Rectal smooth muscle tissue (tissue), 1 donor: ENCODE measurements around the gene SAMD4A.
A peak's percentile ranks its signal among the peaks of the same experiment; 100 is the strongest.

Source experiments
- H3K27ac ChIP-seq: one replicate; pipeline ENCODE4 v1.7.0; 2013; ENCODE audit warnings: low read depth, low read length, inconsistent platforms
- H3K27me3 ChIP-seq: one replicate; pipeline ENCODE4 v1.7.0; 2013; ENCODE audit warnings: low read length; ENCODE audit not compliant: control insufficient read depth, insufficient read depth
- H3K36me3 ChIP-seq: one replicate; pipeline ENCODE4 v1.7.0; 2013; ENCODE audit warnings: low read length; ENCODE audit not compliant: control insufficient read depth, insufficient read depth
- H3K4me1 ChIP-seq: one replicate; pipeline ENCODE4 v1.7.0; 2013; ENCODE audit warnings: low read length; ENCODE audit not compliant: control insufficient read depth, insufficient read depth
- H3K4me3 ChIP-seq: one replicate; pipeline ENCODE4 v1.7.0; 2013; ENCODE audit warnings: low read length
- H3K9ac ChIP-seq: one replicate; pipeline ENCODE4 v1.7.0; 2013; ENCODE audit warnings: low read length

The SAMD4A gene

GRCh38 chr14:54627540-54628363 lies 60.8 kb downstream of the SAMD4A start:
- Histone ChIP-seq H3K36me3 (no peaks in the 10 kb centered on the region), H3K4me1 (peaks cover 42% of the 10 kb centered on the region), H3K27ac (peak overlapping the region; percentile 91), H3K4me3 (peak overlapping the region; percentile 42), H3K27me3 (no peaks in the 10 kb centered on the region), H3K9ac (no peak overlapping the region)

- Histone ChIP-seq H3K9ac (no peak overlapping the region), H3K4me3 (no peak overlapping the region), H3K4me1 (peaks cover 42% of the 10 kb centered on the region), H3K27me3 (no peaks in the 10 kb centered on the region), H3K27ac (peak overlapping the region; percentile 91), H3K36me3 (no peaks in the 10 kb centered on the region)
These were observed 62.3 kb downstream of the SAMD4A start for GRCh38 chr14:54629183-54629582.

GRCh38 chr14:54629635-54630360 lies 62.9 kb downstream of the SAMD4A start:
- Histone ChIP-seq H3K36me3 (no peaks in the 10 kb centered on the region), H3K4me3 (no peak overlapping the region), H3K27ac (no peak overlapping the region), H3K27me3 (no peaks in the 10 kb centered on the region), H3K4me1 (peaks cover 37% of the 10 kb centered on the region), H3K9ac (no peak overlapping the region)

GRCh38 chr14:54631016-54631415 lies 64.1 kb downstream of the SAMD4A start:
- Histone ChIP-seq H3K9ac (no peak overlapping the region), H3K4me3 (no peak overlapping the region), H3K4me1 (peaks cover 26% of the 10 kb centered on the region), H3K27me3 (no peaks in the 10 kb centered on the region), H3K36me3 (no peaks in the 10 kb centered on the region), H3K27ac (no peak overlapping the region)

GRCh38 chr14:54632452-54632851 lies 65.5 kb downstream of the SAMD4A start:
- Histone ChIP-seq H3K36me3 (no peaks in the 10 kb centered on the region), H3K4me1 (peaks cover 13% of the 10 kb centered on the region), H3K27me3 (no peaks in the 10 kb centered on the region), H3K27ac (no peak overlapping the region), H3K9ac (no peak overlapping the region), H3K4me3 (no peak overlapping the region)

GRCh38 chr14:54633076-54633475 lies 66.1 kb downstream of the SAMD4A start:
- H3K27ac ChIP-seq = no peak overlapping the region
- no peaks in the 10 kb centered on the region for H3K27me3 ChIP-seq
- peaks cover 13% of the 10 kb centered on the region for H3K4me1 ChIP-seq
- H3K9ac ChIP-seq = no peak overlapping the region
- H3K36me3 ChIP-seq = no peaks in the 10 kb centered on the region
- no peak overlapping the region for H3K4me3 ChIP-seq

- Histone ChIP-seq H3K9ac (no peak overlapping the region), H3K27me3 (no peaks in the 10 kb centered on the region), H3K4me3 (no peak overlapping the region), H3K27ac (no peak overlapping the region), H3K36me3 (no peaks in the 10 kb centered on the region), H3K4me1 (peaks cover 13% of the 10 kb centered on the region)
These were observed 70.6 kb downstream of the SAMD4A start for GRCh38 chr14:54637270-54638134.

- no peak overlapping the region for H3K27ac ChIP-seq
- no peak overlapping the region for H3K9ac ChIP-seq
- H3K4me1 ChIP-seq = peaks cover 16% of the 10 kb centered on the region
- H3K4me3 ChIP-seq = no peak overlapping the region
- no peaks in the 10 kb centered on the region for H3K36me3 ChIP-seq
- H3K27me3 ChIP-seq = no peaks in the 10 kb centered on the region
These were observed 71.2 kb downstream of the SAMD4A start for GRCh38 chr14:54638135-54638446.

GRCh38 chr14:54639611-54640010 lies 72.7 kb downstream of the SAMD4A start:
- Histone ChIP-seq H3K27me3 (no peaks in the 10 kb centered on the region), H3K9ac (no peak overlapping the region), H3K27ac (no peak overlapping the region), H3K36me3 (no peaks in the 10 kb centered on the region), H3K4me1 (peaks cover 19% of the 10 kb centered on the region), H3K4me3 (no peak overlapping the region)

- Histone ChIP-seq H3K27ac (no peak overlapping the region), H3K4me1 (peaks cover 19% of the 10 kb centered on the region), H3K36me3 (no peaks in the 10 kb centered on the region), H3K9ac (no peak overlapping the region), H3K4me3 (no peak overlapping the region), H3K27me3 (no peaks in the 10 kb centered on the region)
These were observed 73.6 kb downstream of the SAMD4A start for GRCh38 chr14:54640506-54640905.

- no peak overlapping the region for H3K4me3 ChIP-seq
- no peaks in the 10 kb centered on the region for H3K27me3 ChIP-seq
- no peak overlapping the region for H3K9ac ChIP-seq
- peak overlapping the region; percentile 19 for H3K27ac ChIP-seq
- no peaks in the 10 kb centered on the region for H3K36me3 ChIP-seq
- peaks cover 19% of the 10 kb centered on the region for H3K4me1 ChIP-seq
These were observed 75.2 kb downstream of the SAMD4A start for GRCh38 chr14:54642121-54642520.
